ENCODE results near the gene CST3. TPM values are rescaled to one million over a fixed set of nuclear protein-coding genes. Genes with fewer than 3 reads are reported as not detected.
"Not testable (repeated sequence)": the region's sequence is repeated elsewhere in the genome, so short reads cannot be mapped to it uniquely, and the experiment has no call there.

CST3 gene
- total and polyA plus RNA-seq, 12 donors = 92.4 to 1,851 (median 1,124) TPM

- Histone ChIP-seq H3K9me3 (replicated peaks in 1 of 3) (no peaks in the 10 kb centered on the region), H3K27ac (no peak overlapping the region), H3K4me3 (no peak overlapping the region), H3K36me3 (replicated peaks in 1 of 2) (no peaks in the 10 kb centered on the region), H3K27me3 (no peaks in the 10 kb centered on the region), H3K4me1 (replicated peaks in 1 of 2) (no peaks in the 10 kb centered on the region)
- intact Hi-C loops (cut with DNase I) = loop anchor here in 1 of 2 donors (5.0 kb wide), 1 partner anchor 330 kb away; no protein-coding TSS in a partner anchor
- TF ChIP-seq CTCF (IDR thresholded peaks at IDR 0.05) = no peak
- no peak for TF ChIP-seq POLR2A (IDR thresholded peaks at IDR 0.05)
- DNase-seq = no peak
- WGBS, 4 donors = 68 to 76% (median 75%) methylated on average over 7 of the region's 7 CpGs
These were observed 29.9 kb upstream of the CST3 start for GRCh38 chr20:23667666-23668065.

GRCh38 chr20:23666698-23667097, 28.9 kb upstream of the CST3 start:
- intact Hi-C loops (cut with DNase I) = loop anchor here in 1 of 2 donors (5.0 kb wide), 1 partner anchor 331 kb away; no protein-coding TSS in a partner anchor
- TF ChIP-seq CTCF (IDR thresholded peaks at IDR 0.05) (no peak), POLR2A (IDR thresholded peaks at IDR 0.05) (no peak)
- WGBS, 4 donors = 33 to 50% (median 42%) methylated on average over 3 of the region's 3 CpGs
- no peaks in the 10 kb centered on the region for H3K27me3 ChIP-seq
- no peak overlapping the region for H3K4me3 ChIP-seq
- no peaks in the 10 kb centered on the region for H3K4me1 ChIP-seq (replicated peaks in 1 of 2)
- H3K27ac ChIP-seq = no peak overlapping the region
- no peaks in the 10 kb centered on the region for H3K36me3 ChIP-seq (replicated peaks in 1 of 2)
- H3K9me3 ChIP-seq (replicated peaks in 1 of 3) = no peaks in the 10 kb centered on the region
- DNase-seq = peak in 1 of 7 donors; percentile 20

- DNase-seq = no peak
- H3K36me3 ChIP-seq (replicated peaks in 1 of 2) = no peaks in the 10 kb centered on the region
- intact Hi-C loops (cut with DNase I) = loop anchor here in 1 of 2 donors (5.0 kb wide), 1 partner anchor 331 kb away; no protein-coding TSS in a partner anchor
- TF ChIP-seq POLR2A (IDR thresholded peaks at IDR 0.05) = no peak
- no peaks in the 10 kb centered on the region for H3K27me3 ChIP-seq
- no peak overlapping the region for H3K4me3 ChIP-seq
- WGBS, 4 donors = 73 to 88% (median 82%) methylated on average over 4 of the region's 4 CpGs
- H3K27ac ChIP-seq = no peak overlapping the region
- no peaks in the 10 kb centered on the region for H3K4me1 ChIP-seq (replicated peaks in 1 of 2)
- H3K9me3 ChIP-seq (replicated peaks in 1 of 3) = no peaks in the 10 kb centered on the region
These were observed 28.4 kb upstream of the CST3 start for GRCh38 chr20:23666189-23666588.

- H3K4me3 ChIP-seq = no peak overlapping the region
- no peaks in the 10 kb centered on the region for H3K36me3 ChIP-seq (replicated peaks in 1 of 2)
- H3K4me1 ChIP-seq (replicated peaks in 1 of 2) = no peaks in the 10 kb centered on the region
- 94 to 97% (median 96%) methylated on average over 3 of the region's 3 CpGs for WGBS, 4 donors
- H3K9me3 ChIP-seq (replicated peaks in 1 of 3) = no peaks in the 10 kb centered on the region
- H3K27me3 ChIP-seq = no peaks in the 10 kb centered on the region
- H3K27ac ChIP-seq = no peak overlapping the region
- no peak for TF ChIP-seq CTCF (IDR thresholded peaks at IDR 0.05)
- no peak for TF ChIP-seq POLR2A (IDR thresholded peaks at IDR 0.05)
- intact Hi-C loops (cut with DNase I) = loop anchor here in 1 of 2 donors (5.0 kb wide), 1 partner anchor 332 kb away; no protein-coding TSS in a partner anchor
- no peak for DNase-seq
These were observed 27.2 kb upstream of the CST3 start for GRCh38 chr20:23664954-23665353.

- H3K4me1 ChIP-seq (replicated peaks in 1 of 2); H3K36me3 ChIP-seq (replicated peaks in 1 of 2); H3K27me3 ChIP-seq; DNase-seq; H3K9me3 ChIP-seq (replicated peaks in 1 of 3); H3K4me3 ChIP-seq; intact Hi-C loops (cut with DNase I); H3K27ac ChIP-seq: not testable (repeated sequence)
- WGBS, 4 donors = 32 to 54% (median 45%) methylated on average over 4 of the region's 4 CpGs
These were observed 26.3 kb upstream of the CST3 start for GRCh38 chr20:23664046-23664445.

Measured in adrenal gland (tissue), 12 donors.